H9 (cell line): ENCODE measurements around the gene SPHKAP. TPM values are rescaled to one million over a fixed set of nuclear protein-coding genes. Genes with fewer than 3 reads are reported as not detected.

Experiments used
- DNase-seq: peaks from one replicate; pipeline ENCODE4 v3.0.0-alpha.2; 2017
- H2AFZ ChIP-seq: one replicate; pipeline ENCODE4 v1.6.1; 2013; ENCODE audit warnings: mild to moderate bottlenecking, low read length, control low read depth, moderate library complexity
- H2AK5ac ChIP-seq: 2 replicates; pipeline ENCODE4 v1.6.1; 2013; ENCODE audit warnings: low read length, control low read depth, mixed read lengths; ENCODE audit not compliant: insufficient read length
- H2BK120ac ChIP-seq: one replicate; pipeline ENCODE4 v1.6.1; 2013; ENCODE audit warnings: low read depth, mild to moderate bottlenecking, low read length, control low read depth, inconsistent platforms; ENCODE audit not compliant: poor library complexity, severe bottlenecking
- H2BK12ac ChIP-seq: 2 replicates; pipeline ENCODE4 v1.6.1; 2013; ENCODE audit warnings: low read length, control low read depth, mixed read lengths, low read depth; ENCODE audit not compliant: insufficient read length
- H2BK15ac ChIP-seq: 2 replicates; pipeline ENCODE4 v1.6.1; 2013; ENCODE audit warnings: low read depth, low read length, control low read depth
- H2BK20ac ChIP-seq: one replicate; pipeline ENCODE4 v1.6.1; 2013; ENCODE audit warnings: low read depth, mild to moderate bottlenecking, low read length, control low read depth, inconsistent platforms; ENCODE audit not compliant: poor library complexity, severe bottlenecking
- H2BK5ac ChIP-seq: 2 replicates; pipeline ENCODE4 v1.6.1; 2013; ENCODE audit warnings: low read length, control low read depth, mixed read lengths; ENCODE audit not compliant: insufficient read length
- H3K14ac ChIP-seq: 2 replicates; pipeline ENCODE4 v1.6.1; 2013; ENCODE audit warnings: low read length, control low read depth; ENCODE audit not compliant: insufficient read depth
- H3K18ac ChIP-seq: 2 replicates; pipeline ENCODE4 v1.6.1; 2013; ENCODE audit warnings: low read depth, mild to moderate bottlenecking, mixed read lengths, low read length, control low read depth; ENCODE audit not compliant: insufficient read length
- H3K23ac ChIP-seq: 2 replicates; pipeline ENCODE4 v1.6.1; 2013; ENCODE audit warnings: low read length, control low read depth, mixed read lengths, low read depth; ENCODE audit not compliant: insufficient read length
- H3K23me2 ChIP-seq: 2 replicates; pipeline ENCODE4 v1.6.1; 2013; ENCODE audit warnings: low read depth, mild to moderate bottlenecking, mixed read lengths, low read length, control low read depth; ENCODE audit not compliant: insufficient read length, poor library complexity, severe bottlenecking
- H3K27ac ChIP-seq: 2 replicates; pipeline ENCODE4 v1.5.1; 2013; ENCODE audit warnings: low read length, control low read depth, mixed read lengths, low read depth; ENCODE audit not compliant: insufficient read length
- H3K27me3 ChIP-seq: 2 replicates; pipeline ENCODE4 v1.6.1; 2013; ENCODE audit warnings: low read length, control low read depth, inconsistent platforms; ENCODE audit not compliant: insufficient read depth
- H3K4ac ChIP-seq: 2 replicates; pipeline ENCODE4 v1.6.1; 2013; ENCODE audit warnings: low read depth, mild to moderate bottlenecking, control low read depth, inconsistent platforms, low read length, moderate library complexity
- H3K4me1 ChIP-seq: 2 replicates; pipeline ENCODE4 v1.6.1; 2013; ENCODE audit warnings: low read length, control low read depth, inconsistent platforms; ENCODE audit not compliant: insufficient read depth
- H3K4me2 ChIP-seq: 2 replicates; pipeline ENCODE4 v1.6.1; 2013; ENCODE audit warnings: low read length, control low read depth, mixed read lengths; ENCODE audit not compliant: insufficient read length, insufficient read depth
- H3K56ac ChIP-seq: 2 replicates; pipeline ENCODE4 v1.6.1; 2013; ENCODE audit warnings: low read depth, mild to moderate bottlenecking, mixed read lengths, low read length, control low read depth; ENCODE audit not compliant: insufficient read length
- H3K79me1 ChIP-seq: 2 replicates; pipeline ENCODE4 v1.6.1; 2013; ENCODE audit warnings: low read depth, mild to moderate bottlenecking, moderate library complexity, low read length, control low read depth, inconsistent platforms; ENCODE audit not compliant: insufficient read depth, poor library complexity, severe bottlenecking
- H3K79me2 ChIP-seq: 2 replicates; pipeline ENCODE4 v1.6.1; 2013; ENCODE audit warnings: low read length, control low read depth, inconsistent platforms; ENCODE audit not compliant: insufficient read depth
- H3K9ac ChIP-seq: 2 replicates; pipeline ENCODE4 v1.6.1; 2013; ENCODE audit warnings: low read length, control low read depth, mixed read lengths; ENCODE audit not compliant: insufficient read length; ENCODE audit errors: extremely low read depth
- H3K9me3 ChIP-seq: one replicate; pipeline ENCODE4 v1.6.1; 2013; ENCODE audit warnings: low read depth, low read length, inconsistent platforms; ENCODE audit not compliant: control insufficient read depth
- H3T11ph ChIP-seq: one replicate; pipeline ENCODE4 v1.6.1; 2013; ENCODE audit warnings: mild to moderate bottlenecking, low read length, control low read depth, inconsistent platforms
- H4K20me1 ChIP-seq: one replicate; pipeline ENCODE4 v1.6.1; 2013; ENCODE audit not compliant: control insufficient read depth, insufficient read length, insufficient read depth
- H4K5ac ChIP-seq: 2 replicates; pipeline ENCODE4 v1.6.1; 2013; ENCODE audit warnings: low read depth, mild to moderate bottlenecking, mixed read lengths, low read length, control low read depth; ENCODE audit not compliant: insufficient read length
- H4K8ac ChIP-seq: replicated peaks from 2 replicates; pipeline ENCODE4 v1.6.1; 2013; ENCODE audit warnings: low read length, control low read depth, mixed read lengths, low read depth; ENCODE audit not compliant: insufficient read length
- H4K91ac ChIP-seq: 2 replicates; pipeline ENCODE4 v1.6.1; 2013; ENCODE audit warnings: low read depth, mild to moderate bottlenecking, moderate library complexity, mixed read lengths, low read length, control low read depth; ENCODE audit not compliant: insufficient read length
- H3K27ac Mint-ChIP-seq, 3 experiments: 2 replicates in 2 of 3; 3 replicates in 1 of 3; pipeline ENCODE4 v1.8.0; 2020 to 2021; ENCODE audit warnings: mixed read lengths in 3 of 3, mild to moderate bottlenecking in 1 of 3, moderate library complexity in 1 of 3
- H3K27me3 Mint-ChIP-seq: 2 replicates; pipeline ENCODE4 v1.8.0; 2021; ENCODE audit warnings: low read depth, mild to moderate bottlenecking, moderate library complexity, mixed read lengths
- H3K36me3 Mint-ChIP-seq, 3 experiments: 2 replicates in 2 of 3; 3 replicates in 1 of 3; pipeline ENCODE4 v1.8.0; 2020 to 2021; ENCODE audit warnings: low read depth in 3 of 3, mixed read lengths in 3 of 3; ENCODE audit not compliant: insufficient read depth in 1 of 3
- H3K4me1 Mint-ChIP-seq, 2 experiments: 2 replicates each; pipeline ENCODE4 v1.8.0; 2020; ENCODE audit warnings: mixed read lengths in 2 of 2
- H3K4me3 Mint-ChIP-seq, 2 experiments: 2 replicates in 1 of 2; 3 replicates in 1 of 2; pipeline ENCODE4 v1.8.0; 2020 to 2021; ENCODE audit warnings: mild to moderate bottlenecking in 2 of 2, mixed read lengths in 2 of 2, moderate library complexity in 1 of 2
- H3K9me3 Mint-ChIP-seq, 2 experiments: 2 replicates in 1 of 2; 3 replicates in 1 of 2; pipeline ENCODE4 v1.8.0; 2020; ENCODE audit warnings: mild to moderate bottlenecking in 2 of 2, mixed read lengths in 2 of 2, moderate library complexity in 1 of 2
- CTCF ChIP-seq: fragments of 200-600 bp; sonication (generic); conservative IDR thresholded peaks from 3 replicates; pipeline ENCODE4 v1.8.0; 2021; ENCODE audit warnings: antibody characterized with exemption, mild to moderate bottlenecking
- WGBS: extraction: QIAGEN DNeasy Blood & Tissue Kit; methylation state at CpG from one replicate; pipeline ENCODE4 v1.1.7; 2013; ENCODE audit warnings: missing lambda C conversion rate, low lambda C conversion rate, mixed read lengths; ENCODE audit not compliant: insufficient read length; ENCODE audit errors: extremely low coverage; 5-methylcytosine and 5-hydroxymethylcytosine counted together
- total RNA-seq: library from RNA; stranded (reverse); gene quantifications from 2 replicates; pipeline ENCODE4 v1.2.1, GENCODE V29; 2021

Gene SPHKAP
- total RNA-seq, 1 experiment from 2014 or later = not detected

- WGBS = no CpG with 5 or more reads among the region's 2 CpGs
- Histone ChIP-seq H2AFZ (no peak overlapping the region), H2BK120ac (no peak overlapping the region), H3K27ac (no peak overlapping the region), H3K23me2 (no peaks in the 10 kb centered on the region), H3K14ac (no peak overlapping the region), H3K79me2 (no peaks in the 10 kb centered on the region), H2BK12ac (no peak overlapping the region), H3T11ph (no peak overlapping the region), H4K8ac (no peak overlapping the region), H3K79me1 (no peaks in the 10 kb centered on the region), H4K20me1 (no peaks in the 10 kb centered on the region), H3K23ac (no peak overlapping the region), H4K5ac (no peak overlapping the region), H3K9ac (no peak overlapping the region), H2AK5ac (no peak overlapping the region), H3K4me1 (no peaks in the 10 kb centered on the region), H3K9me3 (no peaks in the 10 kb centered on the region), H3K27me3 (no peaks in the 10 kb centered on the region), H3K4me2 (no peak overlapping the region), H2BK5ac (no peak overlapping the region), H2BK15ac (no peak overlapping the region), H3K4ac (no peak overlapping the region), H3K56ac (no peak overlapping the region), H2BK20ac (no peak overlapping the region), H4K91ac (no peak overlapping the region), H3K18ac (no peak overlapping the region)
- Mint-ChIP-seq H3K36me3 (peaks cover 0 to 5% (median 0%) of the 10 kb centered on the region in 3 experiments; a peak in 2 of 7 replicates), H3K4me1 (no peaks in the 10 kb centered on the region), H3K27ac (no peak overlapping the region), H3K4me3 (no peak overlapping the region), H3K27me3 (no peaks in the 10 kb centered on the region; the same call in 1 of the 2 replicates), H3K9me3 (peaks cover 3 to 9% of the 10 kb centered on the region in 2 experiments)
- no peak for DNase-seq
- TF ChIP-seq CTCF = no peak
Observed at GRCh38 chr2:228104215-228104614, 77.3 kb downstream of the SPHKAP start.
